SK-N-SH treated with all-trans-retinoic acid at 6 μM for 48 hours (cell line): ENCODE results near the gene KIZ.

ENCODE experiments used
- ATAC-seq: fragments of 200-7000 bp; cut with Tn5 transposase; 3 replicates; pipeline ENCODE4 v1.9.1; 2020; ENCODE audit warnings: mild to moderate bottlenecking, moderate library complexity
- ARNTL ChIP-seq: fragments of 450-650 bp; formaldehyde crosslinking; IDR thresholded peaks from 2 replicates; pipeline ENCODE4 v1.5.0; 2020; ENCODE audit warnings: low read depth, mild to moderate bottlenecking, moderate library complexity, borderline replicate concordance
- CSDC2 ChIP-seq: fragments of 250-450 bp; sonication (Bioruptor Pico); IDR thresholded peaks from 2 replicates; pipeline ENCODE4 v1.5.0; 2020; ENCODE audit warnings: mild to moderate bottlenecking, moderate library complexity
- ESRRG ChIP-seq: fragments of 250-450 bp; sonication (Bioruptor Pico); IDR thresholded peaks from 2 replicates; pipeline ENCODE4 v1.6.1; 2021; ENCODE audit warnings: mild to moderate bottlenecking
- GLIS3 ChIP-seq: fragments of 250-450 bp; sonication (Bioruptor Pico); IDR thresholded peaks from 2 replicates; pipeline ENCODE4 v1.5.0; 2020; ENCODE audit warnings: mild to moderate bottlenecking, moderate library complexity
- PPARA ChIP-seq: fragments of 250-450 bp; sonication (Bioruptor Pico); IDR thresholded peaks from 2 replicates; pipeline ENCODE4 v1.5.0; 2020; ENCODE audit warnings: mild to moderate bottlenecking, borderline replicate concordance
- SNAI2 ChIP-seq: fragments of 250-450 bp; sonication (Bioruptor Pico); IDR thresholded peaks from 2 replicates; pipeline ENCODE4 v1.5.0; 2020; ENCODE audit warnings: mild to moderate bottlenecking, moderate library complexity
- ZC3H10 ChIP-seq: fragments of 250-450 bp; sonication (Bioruptor Pico); IDR thresholded peaks from 2 replicates; pipeline ENCODE4 v1.5.1; 2021; ENCODE audit warnings: mild to moderate bottlenecking, moderate library complexity
- ZFP3 ChIP-seq: fragments of 250-450 bp; sonication (Bioruptor Pico); IDR thresholded peaks from 2 replicates; pipeline ENCODE4 v1.5.0; 2020; ENCODE audit warnings: mild to moderate bottlenecking, moderate library complexity
- ZFP30 ChIP-seq: fragments of 450-650 bp; formaldehyde crosslinking; IDR thresholded peaks from 2 replicates; pipeline ENCODE4 v1.5.0; 2022; ENCODE audit warnings: mild to moderate bottlenecking, moderate library complexity
- ZNF565 ChIP-seq: fragments of 450-650 bp; formaldehyde crosslinking; conservative IDR thresholded peaks from 2 replicates; pipeline ENCODE4 v1.5.0; 2020; ENCODE audit warnings: low read depth, mild to moderate bottlenecking, moderate library complexity
- ZNF70 ChIP-seq: fragments of 450-650 bp; formaldehyde crosslinking; IDR thresholded peaks from 2 replicates; pipeline ENCODE4 v1.5.0; 2020; ENCODE audit warnings: mild to moderate bottlenecking, moderate library complexity
- ZNF8 ChIP-seq: fragments of 450-650 bp; formaldehyde crosslinking; IDR thresholded peaks from 2 replicates; pipeline ENCODE4 v1.5.0; 2020; ENCODE audit warnings: mild to moderate bottlenecking, moderate library complexity
- TF ChIP-seq, protein P1 (sequence below): fragments of 250-450 bp; sonication (Bioruptor Pico); IDR thresholded peaks from 2 replicates; pipeline ENCODE4 v1.5.0; 2020; ENCODE audit warnings: mild to moderate bottlenecking, moderate library complexity
- TF ChIP-seq, protein P2 (sequence below): fragments of 250-450 bp; sonication (Bioruptor Pico); IDR thresholded peaks from 2 replicates; pipeline ENCODE4 v1.5.1; 2021; ENCODE audit warnings: mild to moderate bottlenecking, moderate library complexity
- TF ChIP-seq, protein P3 (sequence below): fragments of 250-450 bp; sonication (Bioruptor Pico); IDR thresholded peaks from 2 replicates; pipeline ENCODE4 v1.8.0; 2020; ENCODE audit warnings: mild to moderate bottlenecking, moderate library complexity, borderline replicate concordance
- TF ChIP-seq, protein P4 (sequence below): fragments of 250-450 bp; sonication (Bioruptor Pico); IDR thresholded peaks from 2 replicates; pipeline ENCODE4 v1.8.0; 2021; ENCODE audit warnings: low read depth, mild to moderate bottlenecking, moderate library complexity, borderline replicate concordance
- TF ChIP-seq, protein P5 (sequence below): fragments of 250-450 bp; sonication (Bioruptor Pico); IDR thresholded peaks from 2 replicates; pipeline ENCODE4 v1.5.1; 2020; ENCODE audit warnings: low read depth, mild to moderate bottlenecking, moderate library complexity

The KIZ gene

DNA sequence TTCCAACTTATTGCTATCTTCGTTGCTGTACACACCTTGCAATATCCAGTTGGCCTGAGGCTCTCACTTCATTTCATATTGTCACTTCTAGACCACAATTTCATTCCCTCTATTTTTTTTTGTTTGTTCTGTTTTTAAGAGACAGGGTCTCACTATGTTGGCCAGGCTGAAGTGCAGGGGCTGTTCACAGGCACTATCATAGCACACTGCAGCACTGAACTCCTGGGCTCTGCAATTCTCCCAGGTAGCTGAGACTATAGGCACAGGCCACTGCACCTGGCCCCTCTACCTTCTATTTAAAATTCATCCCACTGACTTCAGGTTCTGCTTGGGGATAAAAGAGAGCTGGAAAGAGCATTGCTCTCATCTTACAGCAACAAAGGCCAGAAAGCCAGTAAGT, 15.1 kb upstream of the KIZ start (continued):
- TF ChIP-seq ZNF70 (CRISPR knock-in tag) (no peak), GLIS3 (CRISPR knock-in tag) (no peak)

DNA sequence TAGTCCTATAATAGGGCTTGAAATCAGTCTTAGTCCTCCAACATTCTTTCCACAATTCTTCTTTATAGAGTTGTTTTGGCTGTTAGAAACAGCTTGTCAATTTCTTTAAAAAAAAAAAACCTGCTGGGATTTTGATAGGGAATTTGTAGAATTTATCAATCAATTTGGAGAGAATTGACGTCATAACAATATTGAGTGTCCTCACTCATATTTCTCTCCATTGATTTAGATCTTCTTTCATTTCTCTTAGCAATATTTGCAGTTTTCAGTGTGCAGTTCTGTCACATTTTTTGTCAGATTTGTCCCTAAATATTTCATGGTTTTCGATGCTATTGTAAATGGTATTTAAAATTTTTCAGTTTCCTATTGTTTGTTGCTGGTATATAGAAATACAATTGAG, 14.5 kb upstream of the KIZ start:
- no peak for ATAC-seq
- no peak for TF ChIP-seq ZNF70 (CRISPR knock-in tag)
- TF ChIP-seq, protein P1, sequence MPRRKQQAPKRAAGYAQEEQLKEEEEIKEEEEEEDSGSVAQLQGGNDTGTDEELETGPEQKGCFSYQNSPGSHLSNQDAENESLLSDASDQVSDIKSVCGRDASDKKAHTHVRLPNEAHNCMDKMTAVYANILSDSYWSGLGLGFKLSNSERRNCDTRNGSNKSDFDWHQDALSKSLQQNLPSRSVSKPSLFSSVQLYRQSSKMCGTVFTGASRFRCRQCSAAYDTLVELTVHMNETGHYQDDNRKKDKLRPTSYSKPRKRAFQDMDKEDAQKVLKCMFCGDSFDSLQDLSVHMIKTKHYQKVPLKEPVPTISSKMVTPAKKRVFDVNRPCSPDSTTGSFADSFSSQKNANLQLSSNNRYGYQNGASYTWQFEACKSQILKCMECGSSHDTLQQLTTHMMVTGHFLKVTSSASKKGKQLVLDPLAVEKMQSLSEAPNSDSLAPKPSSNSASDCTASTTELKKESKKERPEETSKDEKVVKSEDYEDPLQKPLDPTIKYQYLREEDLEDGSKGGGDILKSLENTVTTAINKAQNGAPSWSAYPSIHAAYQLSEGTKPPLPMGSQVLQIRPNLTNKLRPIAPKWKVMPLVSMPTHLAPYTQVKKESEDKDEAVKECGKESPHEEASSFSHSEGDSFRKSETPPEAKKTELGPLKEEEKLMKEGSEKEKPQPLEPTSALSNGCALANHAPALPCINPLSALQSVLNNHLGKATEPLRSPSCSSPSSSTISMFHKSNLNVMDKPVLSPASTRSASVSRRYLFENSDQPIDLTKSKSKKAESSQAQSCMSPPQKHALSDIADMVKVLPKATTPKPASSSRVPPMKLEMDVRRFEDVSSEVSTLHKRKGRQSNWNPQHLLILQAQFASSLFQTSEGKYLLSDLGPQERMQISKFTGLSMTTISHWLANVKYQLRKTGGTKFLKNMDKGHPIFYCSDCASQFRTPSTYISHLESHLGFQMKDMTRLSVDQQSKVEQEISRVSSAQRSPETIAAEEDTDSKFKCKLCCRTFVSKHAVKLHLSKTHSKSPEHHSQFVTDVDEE (CRISPR knock-in tag), result no peak
- TF ChIP-seq PPARA (CRISPR knock-in tag), result no peak
- TF ChIP-seq, protein P2, sequence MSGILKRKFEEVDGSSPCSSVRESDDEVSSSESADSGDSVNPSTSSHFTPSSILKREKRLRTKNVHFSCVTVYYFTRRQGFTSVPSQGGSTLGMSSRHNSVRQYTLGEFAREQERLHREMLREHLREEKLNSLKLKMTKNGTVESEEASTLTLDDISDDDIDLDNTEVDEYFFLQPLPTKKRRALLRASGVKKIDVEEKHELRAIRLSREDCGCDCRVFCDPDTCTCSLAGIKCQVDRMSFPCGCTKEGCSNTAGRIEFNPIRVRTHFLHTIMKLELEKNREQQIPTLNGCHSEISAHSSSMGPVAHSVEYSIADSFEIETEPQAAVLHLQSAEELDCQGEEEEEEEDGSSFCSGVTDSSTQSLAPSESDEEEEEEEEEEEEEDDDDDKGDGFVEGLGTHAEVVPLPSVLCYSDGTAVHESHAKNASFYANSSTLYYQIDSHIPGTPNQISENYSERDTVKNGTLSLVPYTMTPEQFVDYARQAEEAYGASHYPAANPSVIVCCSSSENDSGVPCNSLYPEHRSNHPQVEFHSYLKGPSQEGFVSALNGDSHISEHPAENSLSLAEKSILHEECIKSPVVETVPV (CRISPR knock-in tag), result no peak
- TF ChIP-seq ZNF8, result no peak
- no peak for TF ChIP-seq ZNF565 (CRISPR knock-in tag)
- TF ChIP-seq ZC3H10 (CRISPR knock-in tag), result no peak
- TF ChIP-seq CSDC2 (CRISPR knock-in tag), result no peak
- no peak for TF ChIP-seq ESRRG
- TF ChIP-seq ARNTL (CRISPR knock-in tag), result no peak
- TF ChIP-seq, protein P3, sequence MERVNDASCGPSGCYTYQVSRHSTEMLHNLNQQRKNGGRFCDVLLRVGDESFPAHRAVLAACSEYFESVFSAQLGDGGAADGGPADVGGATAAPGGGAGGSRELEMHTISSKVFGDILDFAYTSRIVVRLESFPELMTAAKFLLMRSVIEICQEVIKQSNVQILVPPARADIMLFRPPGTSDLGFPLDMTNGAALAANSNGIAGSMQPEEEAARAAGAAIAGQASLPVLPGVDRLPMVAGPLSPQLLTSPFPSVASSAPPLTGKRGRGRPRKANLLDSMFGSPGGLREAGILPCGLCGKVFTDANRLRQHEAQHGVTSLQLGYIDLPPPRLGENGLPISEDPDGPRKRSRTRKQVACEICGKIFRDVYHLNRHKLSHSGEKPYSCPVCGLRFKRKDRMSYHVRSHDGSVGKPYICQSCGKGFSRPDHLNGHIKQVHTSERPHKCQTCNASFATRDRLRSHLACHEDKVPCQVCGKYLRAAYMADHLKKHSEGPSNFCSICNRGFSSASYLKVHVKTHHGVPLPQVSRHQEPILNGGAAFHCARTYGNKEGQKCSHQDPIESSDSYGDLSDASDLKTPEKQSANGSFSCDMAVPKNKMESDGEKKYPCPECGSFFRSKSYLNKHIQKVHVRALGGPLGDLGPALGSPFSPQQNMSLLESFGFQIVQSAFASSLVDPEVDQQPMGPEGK (CRISPR knock-in tag), result no peak
- TF ChIP-seq, protein P4, sequence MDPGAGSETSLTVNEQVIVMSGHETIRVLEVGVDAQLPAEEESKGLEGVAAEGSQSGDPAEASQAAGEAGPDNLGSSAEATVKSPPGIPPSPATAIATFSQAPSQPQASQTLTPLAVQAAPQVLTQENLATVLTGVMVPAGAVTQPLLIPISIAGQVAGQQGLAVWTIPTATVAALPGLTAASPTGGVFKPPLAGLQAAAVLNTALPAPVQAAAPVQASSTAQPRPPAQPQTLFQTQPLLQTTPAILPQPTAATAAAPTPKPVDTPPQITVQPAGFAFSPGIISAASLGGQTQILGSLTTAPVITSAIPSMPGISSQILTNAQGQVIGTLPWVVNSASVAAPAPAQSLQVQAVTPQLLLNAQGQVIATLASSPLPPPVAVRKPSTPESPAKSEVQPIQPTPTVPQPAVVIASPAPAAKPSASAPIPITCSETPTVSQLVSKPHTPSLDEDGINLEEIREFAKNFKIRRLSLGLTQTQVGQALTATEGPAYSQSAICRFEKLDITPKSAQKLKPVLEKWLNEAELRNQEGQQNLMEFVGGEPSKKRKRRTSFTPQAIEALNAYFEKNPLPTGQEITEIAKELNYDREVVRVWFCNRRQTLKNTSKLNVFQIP, result no peak
- TF ChIP-seq, protein P5, sequence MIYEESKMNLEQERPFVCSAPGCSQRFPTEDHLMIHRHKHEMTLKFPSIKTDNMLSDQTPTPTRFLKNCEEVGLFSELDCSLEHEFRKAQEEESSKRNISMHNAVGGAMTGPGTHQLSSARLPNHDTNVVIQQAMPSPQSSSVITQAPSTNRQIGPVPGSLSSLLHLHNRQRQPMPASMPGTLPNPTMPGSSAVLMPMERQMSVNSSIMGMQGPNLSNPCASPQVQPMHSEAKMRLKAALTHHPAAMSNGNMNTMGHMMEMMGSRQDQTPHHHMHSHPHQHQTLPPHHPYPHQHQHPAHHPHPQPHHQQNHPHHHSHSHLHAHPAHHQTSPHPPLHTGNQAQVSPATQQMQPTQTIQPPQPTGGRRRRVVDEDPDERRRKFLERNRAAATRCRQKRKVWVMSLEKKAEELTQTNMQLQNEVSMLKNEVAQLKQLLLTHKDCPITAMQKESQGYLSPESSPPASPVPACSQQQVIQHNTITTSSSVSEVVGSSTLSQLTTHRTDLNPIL (CRISPR knock-in tag), result no peak
- TF ChIP-seq SNAI2 (CRISPR knock-in tag), result no peak

DNA sequence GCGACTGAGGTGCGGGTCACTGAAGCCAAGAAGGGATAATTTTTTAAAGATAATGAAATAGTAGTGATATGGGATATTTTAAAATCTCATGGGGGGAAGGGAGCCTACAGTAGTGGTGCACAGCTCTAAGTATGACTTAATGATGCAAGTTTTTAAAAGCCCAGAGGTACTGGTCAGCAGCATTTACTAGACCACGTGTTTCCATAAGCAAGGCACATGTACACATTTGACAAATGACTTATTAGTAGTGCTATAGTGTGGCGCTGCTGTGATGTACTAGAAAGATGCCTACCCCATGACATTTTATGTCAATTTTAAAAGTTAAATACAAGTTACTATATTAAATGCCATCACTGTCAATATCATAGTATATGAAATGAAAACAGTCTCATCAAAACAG, 12.2 kb upstream of the KIZ start:
- ATAC-seq, result no peak
- no peak for TF ChIP-seq ZFP30 (CRISPR knock-in tag)
- no peak for TF ChIP-seq GLIS3 (CRISPR knock-in tag)
- no peak for TF ChIP-seq ESRRG
- TF ChIP-seq, protein P4, result no peak
- TF ChIP-seq, protein P5 (CRISPR knock-in tag), result no peak
- TF ChIP-seq, protein P2 (CRISPR knock-in tag), result no peak
- TF ChIP-seq PPARA (CRISPR knock-in tag), result no peak
- TF ChIP-seq, protein P3 (CRISPR knock-in tag), result no peak
- TF ChIP-seq, protein P1 (CRISPR knock-in tag), result no peak
- no peak for TF ChIP-seq ZNF70 (CRISPR knock-in tag)
- TF ChIP-seq ZFP3 (CRISPR knock-in tag), result no peak
